Transverse colon (tissue), 4 donors: ENCODE measurements around the gene CEP63. TPM values are rescaled to one million over a fixed set of nuclear protein-coding genes. Genes with fewer than 3 reads are reported as not detected.

ENCODE experiments used
- DNase-seq: peaks from one replicate; pipeline ENCODE4 v3.0.0-alpha.2; 2019
- H3K27ac ChIP-seq, 4 donors: fragments of 200-600 bp; sonication (generic); 2 replicates each; pipeline ENCODE4 v1.5.1; 2016 to 2018; ENCODE audit warnings: inconsistent platforms in 4 of 4
- H3K27me3 ChIP-seq: fragments of 200-600 bp; sonication (generic); 2 replicates; pipeline ENCODE4 v1.5.1; 2017; ENCODE audit warnings: inconsistent platforms
- H3K36me3 ChIP-seq, 4 donors: fragments of 200-600 bp; sonication (generic); 2 replicates each; pipeline ENCODE4 v1.5.1; 2017 to 2019; ENCODE audit warnings: inconsistent platforms in 4 of 4
- H3K4me1 ChIP-seq, 4 donors: fragments of 200-600 bp; sonication (generic); 2 replicates each; pipeline ENCODE4 v1.5.1; 2017 to 2020; ENCODE audit warnings: inconsistent platforms in 4 of 4
- H3K4me3 ChIP-seq, 4 donors: fragments of 200-600 bp; sonication (generic); 1 replicate in 1 of 4; 2 replicates in 3 of 4; pipeline versions ENCODE4 v1.5.1 to v1.6.1; 2017 to 2019; ENCODE audit warnings: inconsistent platforms in 4 of 4
- H3K9me3 ChIP-seq, 2 donors: fragments of 200-600 bp; sonication (generic); 2 replicates each; pipeline ENCODE4 v1.5.1; 2017 to 2019; ENCODE audit warnings: inconsistent platforms in 2 of 2
- EP300 ChIP-seq: sonication (generic); formaldehyde crosslinking; IDR thresholded peaks from one replicate; pipeline ENCODE4 v1.6.1; 2017; ENCODE audit warnings: antibody characterized with exemption, low read depth
- POLR2A ChIP-seq: fragments of 450-650 bp; IDR thresholded peaks from one replicate; pipeline ENCODE4 v1.6.1; 2016; ENCODE audit warnings: antibody characterized with exemption, mild to moderate bottlenecking, moderate library complexity
- POLR2AphosphoS5 ChIP-seq, 3 donors: sonication (generic); formaldehyde crosslinking; IDR thresholded peaks; one replicate each; pipeline ENCODE4 v1.6.1; 2016; ENCODE audit warnings: antibody characterized with exemption in 3 of 3
- WGBS, 2 donors: methylation state at CpG; one replicate each; pipeline ENCODE4 v1.1.5; 2018; ENCODE audit warnings: low coverage in 1 of 2; 5-methylcytosine and 5-hydroxymethylcytosine counted together
- in situ Hi-C, 4 donors: fragments of 200-750 bp; cut with MboI; loops; one replicate each; pipeline versions ENCODE4 v1.15.0 to v1.15.1; 2017; ENCODE audit warnings: low sequenced_read_pairs in 3 of 4, low pct_ligation_motif_present in 1 of 4, low pct_unique_long_range_greater_than_20kb in 1 of 4
- intact Hi-C: fragments of 100-400 bp; cut with DNase I; formaldehyde crosslinking; loops from one replicate; pipeline ENCODE4 v1.15.1; 2023; ENCODE audit warnings: low total_unique reads
- total RNA-seq, 4 donors: library from RNA; depleted of rRNA; stranded (reverse); fragments of >200 nt; gene quantifications; one replicate each; pipeline ENCODE4 v1.1.0, GENCODE V29; 2016
- TF ChIP-seq, protein P1 (sequence below), 5 experiments: fragments of 200-600 bp in 3 of 5; fragments of 450-650 bp in 2 of 5; sonication (generic) in 3 of 5; IDR thresholded peaks; 1 replicate in 2 of 5; 2 replicates in 3 of 5; pipeline ENCODE4 v1.5.1; 2016 to 2017; ENCODE audit warnings: antibody characterized with exemption in 5 of 5, inconsistent platforms in 3 of 5, mild to moderate bottlenecking in 2 of 5, moderate library complexity in 1 of 5

The CEP63 gene
- total RNA-seq, 4 donors from 2014 or later = 12.1 to 29.2 (median 16.9) TPM

DNA sequence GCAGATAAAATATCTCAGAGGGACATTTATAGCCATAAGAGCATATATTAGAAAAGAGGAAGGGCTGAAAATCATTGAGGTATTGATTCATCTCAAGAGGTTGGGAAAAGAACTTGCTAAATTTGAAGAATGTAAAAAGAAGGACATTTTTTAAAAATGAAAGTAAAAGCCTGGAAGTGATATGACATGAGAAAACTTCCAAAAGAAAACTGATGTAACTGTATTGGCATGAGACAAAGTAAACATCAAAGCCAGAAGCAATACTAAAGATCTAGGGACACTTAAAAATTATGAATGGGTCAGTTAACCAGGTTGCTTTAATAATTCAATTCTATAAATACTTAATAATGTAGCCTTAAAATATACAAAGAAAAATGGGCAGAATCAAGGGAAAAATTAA, 31.9 kb downstream of the CEP63 start:
- no peaks in the 10 kb centered on the region for H3K4me1 ChIP-seq
- intact Hi-C loops = no loop called here
- DNase-seq = no peak
- peaks cover 0 to under 1% (median 0%) of the 10 kb centered on the region in 4 donors for H3K36me3 ChIP-seq
- peaks cover 12 to 16% of the 10 kb centered on the region in 2 donors for H3K9me3 ChIP-seq
- no peak overlapping the region for H3K4me3 ChIP-seq
- in situ Hi-C loops = no loop called here
- no peak for TF ChIP-seq EP300
- TF ChIP-seq, protein P1, sequence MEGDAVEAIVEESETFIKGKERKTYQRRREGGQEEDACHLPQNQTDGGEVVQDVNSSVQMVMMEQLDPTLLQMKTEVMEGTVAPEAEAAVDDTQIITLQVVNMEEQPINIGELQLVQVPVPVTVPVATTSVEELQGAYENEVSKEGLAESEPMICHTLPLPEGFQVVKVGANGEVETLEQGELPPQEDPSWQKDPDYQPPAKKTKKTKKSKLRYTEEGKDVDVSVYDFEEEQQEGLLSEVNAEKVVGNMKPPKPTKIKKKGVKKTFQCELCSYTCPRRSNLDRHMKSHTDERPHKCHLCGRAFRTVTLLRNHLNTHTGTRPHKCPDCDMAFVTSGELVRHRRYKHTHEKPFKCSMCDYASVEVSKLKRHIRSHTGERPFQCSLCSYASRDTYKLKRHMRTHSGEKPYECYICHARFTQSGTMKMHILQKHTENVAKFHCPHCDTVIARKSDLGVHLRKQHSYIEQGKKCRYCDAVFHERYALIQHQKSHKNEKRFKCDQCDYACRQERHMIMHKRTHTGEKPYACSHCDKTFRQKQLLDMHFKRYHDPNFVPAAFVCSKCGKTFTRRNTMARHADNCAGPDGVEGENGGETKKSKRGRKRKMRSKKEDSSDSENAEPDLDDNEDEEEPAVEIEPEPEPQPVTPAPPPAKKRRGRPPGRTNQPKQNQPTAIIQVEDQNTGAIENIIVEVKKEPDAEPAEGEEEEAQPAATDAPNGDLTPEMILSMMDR (IDR thresholded peaks at IDR 0.05) = no peak
- no peak overlapping the region for H3K27ac ChIP-seq
- H3K27me3 ChIP-seq = no peaks in the 10 kb centered on the region

GRCh38 chr3:134522541-134522940, 36.7 kb downstream of the CEP63 start:
- Histone ChIP-seq H3K36me3 (peaks cover 0 to 7% (median 3%) of the 10 kb centered on the region in 4 donors), H3K4me1 (no peaks in the 10 kb centered on the region), H3K4me3 (no peak overlapping the region), H3K27ac (no peak overlapping the region), H3K27me3 (no peaks in the 10 kb centered on the region), H3K9me3 (peaks cover 36 to 47% of the 10 kb centered on the region in 2 donors)
- DNase-seq = no peak
- 90 to 98% methylated on average over 3 to 6 of the region's 6 CpGs for whole genome bisulfite sequencing, 2 donors
- TF ChIP-seq, protein P1 (IDR thresholded peaks at IDR 0.05) = no peak
- no peak for TF ChIP-seq POLR2A
- TF ChIP-seq EP300 = no peak
- no peak for TF ChIP-seq POLR2AphosphoS5 (IDR thresholded peaks at IDR 0.05)
- intact Hi-C loops = no loop called here
- in situ Hi-C loops = no loop called here

- TF ChIP-seq, protein P1 (IDR thresholded peaks at IDR 0.05) = no peak
- no peak for TF ChIP-seq EP300
- TF ChIP-seq POLR2A = no peak
- no peak for TF ChIP-seq POLR2AphosphoS5 (IDR thresholded peaks at IDR 0.05)
- no peak for DNase-seq
- Histone ChIP-seq H3K4me1 (no peaks in the 10 kb centered on the region), H3K36me3 (peaks cover 0 to 7% (median 3%) of the 10 kb centered on the region in 4 donors), H3K9me3 (peaks cover 34 to 41% of the 10 kb centered on the region in 2 donors), H3K4me3 (no peak overlapping the region), H3K27me3 (no peaks in the 10 kb centered on the region), H3K27ac (no peak overlapping the region)
- intact Hi-C loops (no loop called here), in situ Hi-C loops (no loop called here)
Measured at GRCh38 chr3:134525293-134525692, 39.4 kb downstream of the CEP63 start.

DNA sequence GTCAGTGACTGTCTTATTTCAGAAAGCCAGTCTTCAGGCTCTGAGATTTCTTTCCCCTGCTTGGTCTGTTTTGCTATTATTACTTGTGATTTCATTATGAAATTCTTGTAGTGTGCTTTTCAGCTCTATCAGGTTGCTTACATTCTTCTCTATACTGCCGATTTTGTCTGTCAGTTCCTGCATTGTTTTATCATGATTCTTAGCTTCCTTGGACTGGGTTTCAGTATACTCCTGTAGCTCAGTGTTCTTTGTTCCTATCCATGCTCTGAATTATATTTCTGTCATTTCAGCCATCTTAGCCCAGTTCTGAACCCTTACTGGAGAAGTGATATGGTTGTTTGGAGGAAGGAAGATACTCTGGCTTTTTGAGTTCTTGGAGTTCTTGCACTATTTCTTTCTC, 40.5 kb downstream of the CEP63 start:
- H3K27ac ChIP-seq = no peak overlapping the region
- no peaks in the 10 kb centered on the region for H3K27me3 ChIP-seq
- 90 to 95% methylated on average over 1 of the region's 1 CpG for WGBS, 2 donors
- H3K9me3 ChIP-seq = peaks cover 34 to 41% of the 10 kb centered on the region in 2 donors
- intact Hi-C loops = no loop called here
- DNase-seq = no peak
- no peaks in the 10 kb centered on the region for H3K4me1 ChIP-seq
- H3K4me3 ChIP-seq = no peak overlapping the region
- H3K36me3 ChIP-seq = peaks cover 0 to 7% (median 3%) of the 10 kb centered on the region in 4 donors
- in situ Hi-C loops = no loop called here
- no peak for TF ChIP-seq POLR2AphosphoS5 (IDR thresholded peaks at IDR 0.05)
- TF ChIP-seq, protein P1 (IDR thresholded peaks at IDR 0.05) = no peak
- TF ChIP-seq POLR2A = no peak
- TF ChIP-seq EP300 = no peak
